HG02943 (cell line): ENCODE results near the gene FCHO1.
A peak's percentile ranks its signal among the peaks of the same experiment; 100 is the strongest.

Experiments
- ATAC-seq: cut with Tn5 transposase; IDR thresholded peaks from one replicate; pipeline ENCODE4 v1.9.1; 2021; ENCODE audit warnings: mild to moderate bottlenecking, low read depth, moderate library complexity; ENCODE audit not compliant: unreplicated experiment

Gene FCHO1

GRCh38 chr19:17727843-17728242 lies 23.4 kb upstream of the FCHO1 start:
- no peak for ATAC-seq

DNA sequence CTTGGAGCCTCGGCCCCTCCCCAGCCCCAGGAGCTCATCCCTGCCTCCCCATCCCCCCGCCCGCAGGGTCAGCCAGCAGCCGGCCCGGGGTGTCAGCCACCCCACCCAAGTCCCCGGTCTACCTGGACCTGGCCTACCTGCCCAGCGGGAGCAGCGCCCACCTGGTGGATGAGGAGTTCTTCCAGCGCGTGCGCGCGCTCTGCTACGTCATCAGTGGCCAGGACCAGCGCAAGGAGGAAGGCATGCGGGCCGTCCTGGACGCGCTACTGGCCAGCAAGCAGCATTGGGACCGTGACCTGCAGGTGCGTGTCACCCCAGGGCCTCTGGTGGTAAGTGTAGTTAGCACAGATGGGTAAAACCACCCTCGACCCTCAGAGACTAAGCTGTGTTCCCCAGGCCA lies 18.1 kb upstream of the FCHO1 start:
- ATAC-seq = no peak

- ATAC-seq = no peak
These were observed 17.1 kb upstream of the FCHO1 start for GRCh38 chr19:17734146-17734545.

DNA sequence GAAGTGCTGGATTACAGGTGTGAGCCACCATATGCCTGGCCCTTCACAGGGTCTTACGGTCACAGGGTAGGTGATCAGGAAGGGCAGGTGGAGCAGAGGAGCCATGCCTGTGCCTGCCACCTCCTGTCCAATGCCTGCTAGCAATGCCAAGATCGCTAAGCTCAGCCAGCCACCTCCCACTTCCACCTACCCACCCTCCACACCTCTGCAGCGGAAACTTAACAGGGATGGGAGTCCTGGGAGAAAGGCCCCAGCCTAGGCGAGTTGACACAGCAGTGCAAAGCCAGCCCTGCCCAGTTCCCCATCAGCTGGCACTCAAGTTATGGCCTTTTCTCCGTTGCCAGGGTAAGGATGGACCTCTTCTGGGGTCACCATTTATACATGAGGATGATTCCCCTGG lies 15.9 kb upstream of the FCHO1 start:
- ATAC-seq = no peak

DNA sequence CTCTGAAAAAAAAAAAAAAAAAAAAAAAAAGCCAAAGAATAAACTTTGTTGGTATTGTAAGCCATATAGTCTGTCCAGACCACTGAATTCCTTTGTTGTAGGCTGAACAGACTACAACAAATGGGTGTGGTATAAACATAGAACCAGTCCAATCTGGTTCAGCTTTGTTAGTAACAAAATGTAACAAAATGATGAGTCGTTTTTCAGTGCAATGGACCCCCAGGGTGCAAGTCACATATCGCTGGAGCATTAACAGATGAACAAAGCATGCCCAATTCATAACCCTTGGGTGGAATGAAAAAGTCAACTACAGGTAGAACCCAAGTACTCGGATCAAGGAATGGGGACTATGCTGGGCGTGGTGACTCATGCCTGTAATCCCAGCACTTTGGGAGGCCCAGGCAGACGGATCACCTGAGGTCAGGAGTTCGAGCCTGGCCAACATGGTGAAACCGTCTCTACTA lies 13.6 kb upstream of the FCHO1 start:
- no peak for ATAC-seq

DNA sequence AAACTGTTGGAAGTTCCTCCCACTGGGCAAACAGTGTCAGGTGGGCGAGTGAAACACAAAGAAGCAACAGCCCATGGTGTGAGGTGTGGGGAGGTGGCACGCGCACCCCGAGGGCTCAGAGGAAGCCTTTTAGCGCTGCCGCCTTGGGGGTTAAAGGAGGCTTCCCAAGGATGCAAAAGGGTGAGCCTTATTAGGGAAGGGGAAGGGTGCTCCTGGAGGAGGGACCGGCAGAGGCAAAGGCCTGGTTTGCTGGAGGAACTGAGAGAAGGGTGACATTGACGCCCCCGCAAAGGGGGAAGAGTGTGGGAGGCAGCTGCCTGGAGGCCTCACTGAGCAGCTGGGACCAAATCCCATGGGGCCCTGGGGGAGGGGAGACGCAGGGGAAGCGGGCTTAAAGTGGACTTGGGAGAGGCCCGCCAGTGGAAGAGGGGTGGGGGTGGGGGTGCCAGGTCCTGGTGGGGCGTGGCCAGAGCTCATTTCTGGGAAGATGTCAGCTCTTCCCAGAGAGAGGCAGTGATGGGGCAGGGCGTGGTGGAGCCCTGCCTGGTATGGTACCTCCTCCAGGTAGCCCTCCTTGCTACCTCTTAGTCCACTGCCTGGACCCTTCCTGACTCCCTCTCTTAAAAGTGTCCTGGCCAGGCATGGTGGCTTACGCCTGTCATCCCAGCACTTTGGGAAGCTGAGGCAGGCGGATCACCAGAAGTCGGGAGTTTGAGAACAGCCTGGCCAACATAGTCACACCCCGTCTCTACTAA lies 12.0 kb upstream of the FCHO1 start:
- ATAC-seq = no peak

DNA sequence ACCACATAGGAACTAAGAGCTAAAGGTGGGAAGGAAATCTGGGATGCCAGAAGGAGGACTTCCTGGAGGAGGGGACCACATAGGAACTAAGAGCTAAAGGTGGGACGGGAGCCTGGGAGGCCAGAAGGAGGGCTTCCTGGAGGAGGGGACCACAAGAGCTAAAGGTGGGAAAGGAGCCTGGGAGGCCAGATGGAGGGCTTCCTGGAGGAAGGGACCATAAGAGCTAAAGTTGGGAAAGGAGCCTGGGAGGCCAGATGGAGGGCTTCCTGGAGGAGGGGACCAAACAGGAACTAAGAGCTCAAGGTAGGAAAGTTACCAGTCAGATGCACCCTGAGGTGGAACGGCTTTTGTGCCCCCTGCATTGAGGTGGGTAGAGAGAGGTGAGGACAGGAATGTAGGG lies 9.8 kb upstream of the FCHO1 start:
- ATAC-seq = no peak

DNA sequence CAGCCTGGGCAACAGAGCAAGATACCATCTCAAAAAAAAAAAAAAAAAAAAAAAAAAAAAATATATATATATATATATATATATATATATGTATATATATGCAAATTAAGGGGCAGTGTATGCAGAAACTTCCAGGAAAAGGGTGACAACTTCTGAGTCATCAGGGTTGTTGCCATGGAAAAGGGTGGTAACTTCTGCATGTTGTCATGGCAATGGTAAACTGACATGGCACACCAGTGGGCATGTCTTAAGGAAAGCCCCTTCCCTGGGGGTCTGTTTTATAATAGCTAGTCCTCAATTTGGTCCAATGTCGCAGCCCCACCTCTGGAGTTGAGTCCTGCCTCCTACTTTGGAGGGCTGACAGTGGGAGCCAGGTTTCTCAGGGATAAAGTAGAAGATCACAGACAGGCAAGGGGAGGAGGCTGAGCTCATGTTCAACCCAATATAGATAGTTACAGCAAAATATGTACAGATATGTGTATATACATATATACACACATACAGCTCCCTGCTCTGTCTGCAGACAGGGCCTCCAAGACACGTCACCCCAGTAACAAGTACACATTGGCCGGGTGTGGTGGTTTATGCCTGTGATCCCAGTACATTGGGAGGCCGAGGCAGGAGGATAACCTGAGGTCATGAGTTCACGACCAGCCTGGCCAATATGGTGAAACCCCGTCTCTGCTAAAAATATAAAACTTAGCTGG lies 7.2 kb upstream of the FCHO1 start:
- ATAC-seq = no peak

- ATAC-seq = peak; percentile 45
These were observed 3.8 kb upstream of the FCHO1 start for GRCh38 chr19:17747205-17748098.

DNA sequence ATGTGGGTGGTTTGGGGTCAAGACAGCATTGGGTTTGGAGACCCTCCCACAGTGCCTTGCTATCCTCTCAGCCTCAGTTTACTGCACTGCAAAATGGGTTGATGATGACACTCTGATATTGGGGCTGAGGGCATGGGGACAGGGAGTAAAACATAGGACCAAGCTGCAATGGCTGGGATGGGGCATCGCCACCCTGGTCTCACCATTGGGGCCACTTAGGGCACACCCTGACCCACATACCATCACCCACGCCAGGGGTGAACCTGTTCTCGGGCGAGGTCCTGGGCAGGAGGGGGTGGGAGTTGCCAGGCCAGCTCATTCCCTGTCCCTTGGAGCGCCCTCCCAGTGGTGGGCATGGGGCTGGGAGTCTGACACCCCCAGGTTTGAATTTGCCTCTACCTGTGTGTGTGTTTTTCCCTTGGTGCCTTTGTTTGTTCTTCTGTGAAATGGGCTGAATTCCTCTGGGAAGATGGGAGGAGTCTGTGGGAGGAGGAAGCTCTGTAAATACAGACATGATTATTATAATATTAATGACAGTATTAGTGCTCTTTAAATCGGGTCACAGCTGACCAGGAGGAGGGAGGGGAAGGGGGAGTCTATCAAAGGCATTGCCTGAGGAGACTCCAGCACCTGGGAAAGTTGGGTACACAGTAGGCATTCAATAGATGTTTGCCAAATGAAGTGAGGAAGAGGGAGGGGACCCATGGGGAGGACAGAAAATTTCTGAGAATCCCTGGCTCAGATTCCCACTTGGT lies 2.2 kb upstream of the FCHO1 start:
- no peak for ATAC-seq

GRCh38 chr19:17749912-17750317 lies 1.4 kb upstream of the FCHO1 start:
- ATAC-seq = no peak

DNA sequence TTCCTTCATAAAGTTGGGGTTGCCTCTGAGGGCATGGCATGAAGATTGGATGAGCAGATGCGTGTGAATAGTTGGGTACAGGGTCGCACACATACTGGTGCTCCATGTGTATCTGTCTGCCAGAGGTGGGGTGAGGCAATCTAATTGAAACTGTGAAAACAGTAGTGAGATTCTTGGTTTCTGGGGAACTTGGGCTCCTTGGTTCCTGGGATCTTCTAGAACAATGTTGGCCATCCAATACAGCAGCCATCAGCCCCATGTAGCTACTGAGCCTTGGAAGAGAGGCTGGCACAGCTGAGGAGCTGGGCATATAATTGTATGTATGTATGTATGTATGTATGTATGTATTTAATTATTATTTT lies 616 bp downstream of the FCHO1 start:
- ATAC-seq = peak; percentile 3

DNA sequence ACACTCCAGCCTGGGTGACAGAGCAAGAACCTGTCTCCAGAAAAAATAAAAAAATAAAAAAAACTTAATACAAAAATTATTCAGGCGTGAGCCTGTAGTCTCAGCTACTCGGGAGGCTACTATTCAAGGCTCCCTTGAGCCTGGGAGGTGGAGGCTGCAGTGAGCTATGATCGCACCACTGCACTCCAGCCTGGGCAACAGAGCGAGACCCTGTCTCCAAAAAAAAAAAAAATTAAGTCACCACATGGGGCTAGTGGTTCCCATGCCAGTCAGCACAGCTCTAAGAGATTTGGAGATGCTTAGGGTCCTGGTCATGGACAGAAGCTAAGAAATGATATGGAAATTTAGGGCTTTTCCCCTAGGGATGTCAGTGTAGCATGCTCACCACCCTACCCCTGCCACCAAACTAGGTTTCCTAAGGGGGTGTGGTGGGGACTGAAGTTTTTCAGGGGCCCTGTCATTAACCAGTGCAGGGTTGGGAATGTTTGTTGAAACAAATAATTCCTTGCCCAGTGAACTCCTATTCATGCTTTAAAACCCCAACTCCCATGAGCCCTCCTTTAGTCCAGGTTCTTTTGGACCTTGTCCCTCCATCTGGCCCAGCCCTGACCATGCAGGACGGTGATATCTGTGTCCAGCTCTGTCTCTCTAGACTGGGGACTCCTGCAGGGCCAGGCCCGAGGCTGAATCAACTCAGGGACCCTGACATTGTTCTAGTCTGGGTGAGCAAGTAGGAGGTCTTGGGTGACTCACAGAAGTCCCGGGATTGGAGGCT lies 1.8 kb downstream of the FCHO1 start:
- no peak for ATAC-seq

DNA sequence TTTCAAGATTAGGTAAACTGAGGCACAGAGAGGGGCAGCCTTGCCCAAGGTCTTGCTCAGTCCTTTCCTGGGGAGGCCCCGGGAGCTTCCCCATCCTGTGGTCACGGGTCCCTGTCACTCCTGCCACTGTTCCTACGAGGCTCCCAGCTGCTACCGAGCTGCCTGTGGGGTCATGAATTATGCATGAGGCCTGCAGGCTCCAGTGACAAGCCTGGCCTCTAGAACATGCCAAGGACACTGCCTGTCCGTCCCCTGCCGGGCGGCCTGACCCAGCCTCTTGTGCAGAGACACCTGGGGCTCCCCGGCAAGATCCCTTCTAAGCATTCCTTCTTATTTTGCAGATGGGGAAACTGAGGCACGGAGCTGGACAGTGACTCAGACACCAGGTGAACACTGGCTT lies 2.7 kb downstream of the FCHO1 start:
- no peak for ATAC-seq

DNA sequence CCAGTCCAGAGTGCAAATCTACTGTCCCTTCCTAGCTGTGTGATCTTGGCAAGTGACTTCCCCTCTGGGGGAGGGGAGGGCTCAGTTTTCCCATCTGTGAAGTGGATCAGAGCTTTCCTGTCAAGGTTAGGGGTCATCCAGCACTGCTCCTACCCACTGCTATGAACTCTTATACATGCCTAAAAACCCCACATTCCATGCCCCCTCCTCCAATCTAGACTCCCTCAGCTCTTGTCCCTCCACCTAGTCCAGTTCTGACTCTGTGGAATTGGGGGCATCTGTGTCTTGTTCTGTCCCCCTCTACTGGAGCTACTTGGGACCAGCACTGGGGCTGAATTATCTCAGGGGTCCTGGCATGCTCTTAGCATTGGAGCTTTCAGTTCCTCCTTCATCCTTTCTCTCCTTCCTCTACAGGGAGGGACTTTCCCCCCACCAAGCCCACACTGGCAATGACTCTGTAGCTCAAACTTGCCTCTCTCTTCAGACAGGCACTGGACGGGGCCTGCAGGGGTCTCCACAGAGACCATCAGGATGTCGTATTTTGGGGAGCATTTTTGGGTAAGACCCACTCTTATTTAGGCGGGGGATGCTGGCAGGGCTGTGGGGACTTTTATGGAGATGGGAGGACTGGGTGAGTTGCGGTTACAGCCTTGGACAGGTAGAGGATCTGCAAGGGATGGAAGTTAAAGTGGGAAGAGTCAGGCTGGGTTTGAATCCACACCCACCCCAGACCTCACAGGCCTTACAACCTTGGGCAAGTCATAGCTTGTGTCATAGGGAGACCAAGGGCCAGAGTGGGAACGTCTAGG lies 3.6 kb downstream of the FCHO1 start:
- ATAC-seq = no peak

DNA sequence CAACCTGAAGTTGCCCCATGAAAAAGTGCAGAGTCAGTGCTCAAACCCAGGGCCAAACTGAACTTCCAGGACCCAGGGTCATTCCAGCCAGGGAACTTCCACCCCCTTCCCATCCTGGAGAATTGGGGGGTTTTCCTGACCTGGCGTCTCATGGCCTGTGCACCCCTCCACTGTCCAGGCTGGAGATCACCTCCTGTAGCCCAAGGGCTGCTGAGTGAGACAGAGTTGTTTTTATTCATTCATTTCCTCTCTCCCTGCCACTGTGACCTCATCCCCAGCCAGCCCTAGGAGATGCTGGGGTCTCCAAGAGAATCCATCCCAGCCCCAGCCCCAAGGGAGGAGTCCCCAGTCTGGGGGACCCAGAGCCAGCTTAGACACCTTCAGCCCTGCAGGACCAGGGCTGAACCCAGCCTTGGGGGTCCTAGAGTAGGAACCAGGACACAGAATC lies 4.2 kb downstream of the FCHO1 start:
- no peak for ATAC-seq

DNA sequence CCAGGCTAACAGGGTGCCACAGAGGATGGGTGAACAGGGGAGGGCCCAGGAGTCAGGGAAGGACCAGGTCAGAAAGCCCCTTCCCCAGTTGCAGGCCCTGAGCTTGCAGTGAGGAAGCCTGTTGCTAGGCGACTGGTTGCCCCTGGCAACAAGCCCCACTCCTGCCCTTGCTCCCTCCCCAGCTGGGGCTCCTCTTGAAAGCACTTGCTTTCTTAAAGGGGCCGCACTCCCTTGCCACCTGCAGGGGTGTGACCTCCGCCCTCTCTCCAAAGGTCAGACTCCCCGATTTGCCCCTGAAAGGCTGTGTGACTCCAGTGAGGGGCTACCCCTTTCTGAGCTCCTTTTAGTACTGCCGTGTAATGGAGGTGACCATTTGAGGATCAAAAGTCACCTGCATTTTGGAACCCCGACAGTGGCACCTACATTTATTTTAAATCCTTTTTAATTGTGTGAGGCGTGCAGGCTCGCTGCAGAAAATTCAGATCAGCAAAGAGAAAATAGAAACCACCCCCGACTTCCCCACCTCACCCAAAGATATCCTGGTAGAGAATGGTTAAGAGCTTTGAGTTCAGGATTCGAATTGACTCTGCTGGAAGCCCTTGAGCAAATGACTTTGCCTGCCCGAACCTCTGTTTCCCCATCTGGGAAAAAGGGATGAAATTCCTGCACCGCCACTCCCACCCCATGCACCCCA lies 4.8 kb downstream of the FCHO1 start:
- no peak for ATAC-seq

DNA sequence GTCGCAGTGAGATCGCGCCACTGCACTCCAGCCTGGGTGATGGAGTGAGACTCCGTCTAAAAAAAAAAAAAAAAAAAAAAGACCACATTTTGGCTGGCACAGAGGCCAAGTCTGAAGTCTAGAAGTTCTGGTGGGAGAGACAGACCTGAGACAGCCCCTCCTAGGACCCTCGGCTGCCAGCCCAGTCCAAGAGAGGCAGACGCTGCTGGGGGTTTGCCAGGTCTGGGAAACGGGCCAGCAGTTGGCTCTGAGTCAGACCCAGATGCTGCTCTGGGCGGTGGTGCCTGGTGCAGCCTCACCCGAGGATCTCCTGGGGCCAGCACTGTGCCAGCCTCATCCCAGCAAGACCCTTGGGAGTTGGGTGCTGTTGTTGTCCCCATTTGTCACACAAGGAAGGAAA lies 5.8 kb downstream of the FCHO1 start:
- ATAC-seq = no peak
